ENCODE data around the gene NPAS3.

GRCh38 chr14:33363682-33364081, 425.0 kb downstream of the NPAS3 start:
- TF ChIP-seq, protein P1, sequence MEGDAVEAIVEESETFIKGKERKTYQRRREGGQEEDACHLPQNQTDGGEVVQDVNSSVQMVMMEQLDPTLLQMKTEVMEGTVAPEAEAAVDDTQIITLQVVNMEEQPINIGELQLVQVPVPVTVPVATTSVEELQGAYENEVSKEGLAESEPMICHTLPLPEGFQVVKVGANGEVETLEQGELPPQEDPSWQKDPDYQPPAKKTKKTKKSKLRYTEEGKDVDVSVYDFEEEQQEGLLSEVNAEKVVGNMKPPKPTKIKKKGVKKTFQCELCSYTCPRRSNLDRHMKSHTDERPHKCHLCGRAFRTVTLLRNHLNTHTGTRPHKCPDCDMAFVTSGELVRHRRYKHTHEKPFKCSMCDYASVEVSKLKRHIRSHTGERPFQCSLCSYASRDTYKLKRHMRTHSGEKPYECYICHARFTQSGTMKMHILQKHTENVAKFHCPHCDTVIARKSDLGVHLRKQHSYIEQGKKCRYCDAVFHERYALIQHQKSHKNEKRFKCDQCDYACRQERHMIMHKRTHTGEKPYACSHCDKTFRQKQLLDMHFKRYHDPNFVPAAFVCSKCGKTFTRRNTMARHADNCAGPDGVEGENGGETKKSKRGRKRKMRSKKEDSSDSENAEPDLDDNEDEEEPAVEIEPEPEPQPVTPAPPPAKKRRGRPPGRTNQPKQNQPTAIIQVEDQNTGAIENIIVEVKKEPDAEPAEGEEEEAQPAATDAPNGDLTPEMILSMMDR (IDR thresholded peaks at IDR 0.05), result no peak
- TF ChIP-seq POLR2A (IDR thresholded peaks at IDR 0.05), result no peak
